Esophagus (tissue), 2 donors: ENCODE data around the gene TRMT11. TPM values are rescaled to one million over a fixed set of nuclear protein-coding genes. Genes with fewer than 3 reads are reported as not detected.

Experiments
- H3K27ac ChIP-seq, 2 donors: one replicate each; pipeline ENCODE4 v1.5.1; 2013; ENCODE audit warnings: low read depth in 2 of 2, mild to moderate bottlenecking in 2 of 2, inconsistent platforms in 1 of 2, low read length in 1 of 2, moderate library complexity in 1 of 2
- H3K27me3 ChIP-seq, 2 donors: one replicate each; pipeline ENCODE4 v1.6.1; 2013; ENCODE audit warnings: low read length in 2 of 2, control low read depth in 1 of 2, mild to moderate bottlenecking in 1 of 2; ENCODE audit not compliant: insufficient read depth in 2 of 2, control insufficient read depth in 1 of 2
- H3K36me3 ChIP-seq, 2 donors: one replicate each; pipeline ENCODE4 v1.6.1; 2013; ENCODE audit warnings: low read length in 1 of 2; ENCODE audit not compliant: control insufficient read depth in 2 of 2, insufficient read depth in 2 of 2
- H3K4me1 ChIP-seq, 2 donors: one replicate each; pipeline ENCODE4 v1.6.1; 2013; ENCODE audit warnings: low read length in 1 of 2; ENCODE audit not compliant: control insufficient read depth in 2 of 2, insufficient read depth in 2 of 2
- H3K4me3 ChIP-seq, 2 donors: one replicate each; pipeline ENCODE4 v1.5.1; 2013; ENCODE audit warnings: low read length in 2 of 2, mild to moderate bottlenecking in 2 of 2, low read depth in 1 of 2, moderate library complexity in 1 of 2
- H3K9me3 ChIP-seq, 2 donors: one replicate each; pipeline ENCODE4 v1.6.1; 2013; ENCODE audit warnings: mild to moderate bottlenecking in 2 of 2, low read depth in 1 of 2, low read length in 1 of 2, moderate library complexity in 1 of 2; ENCODE audit not compliant: control insufficient read depth in 2 of 2, insufficient read depth in 1 of 2
- WGBS, 2 donors: extraction: QIAGEN DNeasy Blood & Tissue Kit; methylation state at CpG; one replicate each; pipeline ENCODE4 v1.1.7; 2013; 5-methylcytosine and 5-hydroxymethylcytosine counted together
- polyA plus RNA-seq, 2 donors: library from polyadenylated mRNA; stranded (reverse); fragments of 200-250 nt; gene quantifications; one replicate each; pipeline ENCODE4 v1.2.3, GENCODE V29; 2013
- donor health status: healthy with polysubstance abuse.
- donor health status: Bipolar disorder and iron deficiency.

The TRMT11 gene
- polyA plus RNA-seq, 2 donors, result 6.7 to 10.3 TPM

- H3K4me3 ChIP-seq, result no peak overlapping the region
- H3K4me1 ChIP-seq, result no peaks in the 10 kb centered on the region
- H3K27me3 ChIP-seq, result no peaks in the 10 kb centered on the region
- no peaks in the 10 kb centered on the region for H3K9me3 ChIP-seq
- H3K27ac ChIP-seq, result no peak overlapping the region
- 70 to 79% methylated on average over 4 of the region's 4 CpGs for WGBS, 2 donors
- peaks cover 0 to 3% of the 10 kb centered on the region in 2 donors for H3K36me3 ChIP-seq
These were observed 89.2 kb downstream of the TRMT11 start for GRCh38 chr6:126075335-126076071.

GRCh38 chr6:126076992-126077664 lies 90.8 kb downstream of the TRMT11 start:
- no peaks in the 10 kb centered on the region for H3K9me3 ChIP-seq
- no peak overlapping the region for H3K27ac ChIP-seq
- H3K4me1 ChIP-seq, result no peaks in the 10 kb centered on the region
- peaks cover 0 to 3% of the 10 kb centered on the region in 2 donors for H3K36me3 ChIP-seq
- WGBS, 2 donors, result 40 to 41% methylated on average over 3 of the region's 3 CpGs
- no peak overlapping the region for H3K4me3 ChIP-seq
- H3K27me3 ChIP-seq, result no peaks in the 10 kb centered on the region

GRCh38 chr6:126077810-126078776 lies 91.8 kb downstream of the TRMT11 start:
- Histone ChIP-seq H3K27ac (no peak overlapping the region), H3K27me3 (no peaks in the 10 kb centered on the region), H3K36me3 (peaks cover 0 to 3% of the 10 kb centered on the region in 2 donors), H3K4me1 (no peaks in the 10 kb centered on the region), H3K4me3 (no peak overlapping the region), H3K9me3 (no peaks in the 10 kb centered on the region)
- WGBS, 2 donors, result 78 to 83% methylated on average over 11 of the region's 11 CpGs

- Histone ChIP-seq H3K4me3 (no peak overlapping the region), H3K36me3 (no peaks in the 10 kb centered on the region), H3K27ac (no peak overlapping the region), H3K27me3 (no peaks in the 10 kb centered on the region), H3K4me1 (no peaks in the 10 kb centered on the region), H3K9me3 (no peaks in the 10 kb centered on the region)
- WGBS, 2 donors, result 92 to 93% methylated on average over 1 of the region's 1 CpG
These were observed 97.5 kb downstream of the TRMT11 start for GRCh38 chr6:126083875-126084274.

- Histone ChIP-seq H3K4me3 (no peak overlapping the region), H3K9me3 (no peaks in the 10 kb centered on the region), H3K36me3 (no peaks in the 10 kb centered on the region), H3K4me1 (no peaks in the 10 kb centered on the region), H3K27me3 (no peaks in the 10 kb centered on the region), H3K27ac (no peak overlapping the region)
- WGBS, 2 donors, result 77 to 90% methylated on average over 3 of the region's 3 CpGs
These were observed 100.2 kb downstream of the TRMT11 start for GRCh38 chr6:126086560-126086959.

Other genes with a start within 250 kb of the TRMT11 start
- under 1 TPM; 0.86 to 1.00 TPM for gene HEY2, start 236.9 kb upstream of the TRMT11 start, polyA plus RNA-seq
- gene NCOA7, start 195.6 kb upstream of the TRMT11 start, polyA plus RNA-seq, result 10 to 100 TPM in 1 of 2 donors, 1 to 10 TPM in 1; 9.3 to 24.1 TPM
- gene HINT3, start 29.8 kb upstream of the TRMT11 start, polyA plus RNA-seq, result 10 to 100 TPM in 1 of 2 donors, 1 to 10 TPM in 1; 2.8 to 10.1 TPM